Epidermal melanocyte (primary cell): Measurements from ENCODE around the gene NFIX.

ENCODE experiments used
- DNase-seq: peaks from one replicate; pipeline ENCODE4 v3.0.0; 2011; ENCODE audit warnings: low spot score; ENCODE audit not compliant: insufficient read length

NFIX gene

DNA sequence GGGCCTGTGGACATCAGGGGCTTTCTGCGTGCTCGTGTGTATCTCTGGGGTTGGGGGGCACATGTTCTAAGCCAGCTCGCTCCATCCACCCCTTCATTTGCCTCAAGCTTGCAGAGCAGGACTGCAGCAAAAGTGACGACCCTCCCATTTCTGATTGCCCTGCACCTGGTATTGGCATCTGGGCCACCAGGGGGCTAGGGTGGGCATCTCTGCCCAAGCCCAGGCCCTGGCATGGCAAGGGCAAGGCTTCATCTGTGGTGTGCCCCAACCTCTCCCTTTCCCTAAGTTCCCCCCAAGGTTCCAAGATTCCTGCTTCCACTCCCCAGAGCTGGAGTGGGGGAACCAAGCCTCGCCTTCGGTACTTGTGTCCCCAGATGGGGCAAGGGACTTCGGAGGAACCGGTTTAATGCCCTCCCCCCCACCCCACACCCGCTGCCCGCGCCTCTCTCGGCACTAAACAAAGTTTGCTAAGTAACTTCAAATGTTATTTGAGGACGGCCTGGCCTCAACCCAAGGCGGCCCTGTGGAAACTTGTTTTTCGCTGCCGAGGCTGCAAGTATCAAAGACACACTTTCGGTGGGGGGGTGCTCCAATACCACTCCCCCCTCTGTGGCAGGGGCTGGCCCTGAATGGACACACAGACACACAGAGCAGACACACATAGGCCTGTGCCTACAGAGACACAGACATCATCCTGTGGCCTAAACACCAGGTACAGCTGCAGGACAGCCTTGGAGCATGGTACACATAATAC lies 12.2 kb downstream of the NFIX start:
- no peak for DNase-seq

DNA sequence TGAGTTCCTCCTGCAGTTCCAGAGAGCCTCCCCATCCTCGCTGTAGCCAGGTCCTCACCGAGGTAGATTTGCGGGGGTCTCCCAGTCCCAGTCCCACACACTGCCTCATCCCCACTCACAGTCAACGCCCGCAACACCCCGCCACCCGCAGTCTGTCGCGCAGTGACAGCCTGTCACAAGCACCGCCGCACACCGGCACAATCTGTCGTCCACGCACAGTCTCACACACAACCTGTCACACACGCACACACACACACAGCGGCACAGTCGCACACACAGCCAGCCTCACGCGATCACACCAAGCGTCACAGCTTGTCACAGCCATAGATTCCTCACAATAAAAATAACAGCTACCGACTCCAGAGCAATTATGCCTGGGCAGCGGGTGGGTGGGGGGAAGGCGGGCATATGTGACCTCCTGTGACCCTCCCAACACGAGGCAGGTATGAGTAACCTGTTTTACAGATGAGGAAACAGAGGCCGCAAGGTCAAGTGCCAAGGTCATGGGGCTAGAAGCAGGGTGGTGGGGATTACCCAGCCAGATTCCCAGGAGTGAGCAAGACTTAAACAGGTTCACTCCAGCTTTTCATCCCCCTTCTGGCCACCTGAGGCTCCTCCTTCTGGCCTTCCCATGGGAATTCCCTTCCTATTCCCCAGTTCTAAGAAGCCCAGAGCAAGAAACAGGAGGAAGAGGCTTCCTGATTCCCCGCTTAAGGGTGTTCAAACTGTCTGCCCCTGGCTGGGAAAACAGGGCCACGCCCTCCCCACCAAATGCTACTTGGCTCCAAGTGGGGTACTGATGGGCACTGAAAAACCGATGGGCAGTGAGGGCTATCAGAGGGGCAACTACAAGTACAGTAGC lies 13.9 kb downstream of the NFIX start:
- no peak for DNase-seq

DNA sequence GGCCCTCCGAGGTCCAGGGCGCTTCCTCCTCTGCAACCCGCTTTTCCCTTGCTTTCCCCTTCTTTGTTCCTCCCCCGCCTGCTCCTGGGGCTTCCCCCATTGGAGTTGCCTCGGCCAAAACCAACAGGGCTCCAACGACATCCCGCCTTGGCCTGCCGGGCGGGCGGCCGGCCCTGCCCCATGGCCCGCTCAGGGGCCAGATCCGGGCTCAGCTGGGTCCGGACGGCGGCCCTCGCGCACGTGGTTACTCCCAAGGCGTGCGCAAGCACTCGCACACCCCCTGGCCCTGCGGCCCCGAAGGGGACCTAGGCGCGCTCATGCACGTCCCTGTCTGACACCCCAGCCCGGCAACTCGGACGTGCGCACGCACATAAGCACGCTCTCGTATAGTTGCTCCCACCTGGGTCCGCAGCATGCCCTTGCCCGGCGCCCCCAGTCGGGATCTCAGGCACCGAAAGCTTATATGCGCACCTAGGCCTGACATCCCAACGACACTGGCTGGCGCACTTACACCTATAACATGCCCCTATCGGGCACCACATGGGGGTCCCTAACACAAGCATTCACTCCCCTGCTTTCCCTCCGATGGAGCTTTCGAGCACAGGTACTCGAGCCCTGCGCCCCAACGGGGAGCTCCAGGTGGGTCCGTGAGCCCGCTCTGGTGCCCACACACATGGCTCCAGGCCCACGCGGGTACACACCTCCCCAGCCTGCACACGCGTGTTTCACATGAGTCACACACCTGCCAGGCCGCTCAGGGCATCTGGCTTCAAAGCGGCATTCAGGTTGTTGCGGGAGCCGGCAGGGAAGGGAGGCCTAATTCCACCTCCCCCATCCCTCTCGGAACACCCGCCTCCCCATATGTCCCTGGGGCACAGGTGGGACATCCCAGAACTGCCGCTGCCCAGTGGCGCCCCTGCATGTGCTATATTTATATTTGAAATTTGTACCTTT lies 15.0 kb downstream of the NFIX start:
- no peak for DNase-seq

DNA sequence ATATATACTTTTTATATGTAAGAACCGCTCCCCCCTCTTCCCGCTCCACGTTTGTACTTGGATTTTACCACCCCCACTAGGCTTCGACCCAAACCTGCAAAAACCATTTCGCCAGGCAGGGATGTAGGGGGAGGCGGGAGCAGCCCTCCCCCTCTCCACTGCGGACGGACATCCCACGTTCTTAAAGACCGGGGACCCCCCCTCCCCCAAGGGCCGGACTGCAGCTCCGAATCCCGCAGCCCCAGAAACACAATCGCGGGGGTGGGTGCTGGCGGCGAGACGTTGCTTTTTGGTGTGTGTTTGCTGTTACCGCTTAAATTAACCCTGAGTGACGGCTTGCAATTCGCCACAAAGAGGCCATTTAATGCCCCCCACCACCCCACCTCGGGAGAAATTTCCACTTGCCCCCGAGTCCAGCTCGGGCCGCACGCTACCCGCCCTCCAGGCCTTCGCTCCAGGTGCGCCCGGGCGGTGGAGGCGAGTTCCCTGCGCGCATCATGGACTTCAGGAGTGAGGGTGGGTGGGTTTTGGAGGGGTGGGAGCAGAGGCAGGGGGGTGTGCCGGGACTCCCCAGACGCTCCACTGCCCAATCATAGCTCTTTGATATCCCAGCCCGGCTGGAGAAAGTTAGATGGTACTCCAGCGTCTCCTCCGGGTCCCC lies 15.8 kb downstream of the NFIX start:
- DNase-seq = no peak

DNA sequence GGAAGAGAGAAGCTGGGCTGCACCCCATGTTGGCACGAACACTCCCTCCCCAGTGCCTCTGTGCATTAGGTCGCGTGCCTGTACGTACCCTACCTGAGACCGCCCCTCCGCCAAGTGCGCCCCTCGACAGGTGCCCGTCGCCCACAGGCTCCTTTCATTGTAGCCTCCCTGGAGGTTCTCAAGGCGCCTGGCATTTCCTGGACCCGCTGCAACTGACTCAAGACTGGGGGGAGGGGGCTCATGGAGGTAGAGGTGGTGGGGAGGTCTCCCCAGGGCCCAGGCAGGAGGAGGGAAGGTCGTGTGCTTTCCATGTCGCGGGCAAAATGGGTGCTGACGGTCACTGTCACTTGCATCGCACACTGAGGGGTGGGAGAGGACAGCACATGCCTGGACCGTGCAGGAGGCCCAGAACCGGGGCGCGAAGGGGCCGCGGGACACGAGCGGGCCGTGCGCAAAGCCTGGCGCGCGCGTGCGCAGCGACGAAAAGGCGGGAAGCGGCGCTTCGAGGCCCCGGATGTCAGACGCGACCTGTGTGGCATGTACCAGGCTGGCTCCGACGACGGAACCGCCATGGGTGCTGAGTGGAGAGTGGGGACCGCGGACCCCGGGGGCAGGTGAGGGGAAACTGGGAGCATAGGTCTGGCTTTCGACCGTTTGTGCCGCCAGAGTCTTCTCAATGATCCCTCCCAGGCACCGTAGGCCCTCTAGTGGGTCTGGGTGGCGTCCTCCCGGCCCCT lies 16.5 kb downstream of the NFIX start:
- no peak for DNase-seq

DNA sequence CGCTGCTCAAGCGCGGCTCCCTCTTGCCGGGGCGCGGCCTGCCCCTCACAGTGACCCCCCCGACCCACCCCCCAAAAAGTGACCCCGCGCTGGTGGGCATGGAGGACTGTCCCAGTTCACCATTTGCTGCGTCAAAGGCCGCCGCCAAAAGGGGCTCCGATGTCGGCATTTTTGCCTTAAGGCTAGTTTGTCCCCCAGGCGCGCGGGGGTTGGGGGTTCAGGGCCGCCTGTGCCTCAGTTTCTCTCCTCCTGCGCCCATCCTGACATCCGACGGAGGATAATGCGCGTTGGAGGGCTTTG lies 17.1 kb downstream of the NFIX start:
- DNase-seq = no peak

DNA sequence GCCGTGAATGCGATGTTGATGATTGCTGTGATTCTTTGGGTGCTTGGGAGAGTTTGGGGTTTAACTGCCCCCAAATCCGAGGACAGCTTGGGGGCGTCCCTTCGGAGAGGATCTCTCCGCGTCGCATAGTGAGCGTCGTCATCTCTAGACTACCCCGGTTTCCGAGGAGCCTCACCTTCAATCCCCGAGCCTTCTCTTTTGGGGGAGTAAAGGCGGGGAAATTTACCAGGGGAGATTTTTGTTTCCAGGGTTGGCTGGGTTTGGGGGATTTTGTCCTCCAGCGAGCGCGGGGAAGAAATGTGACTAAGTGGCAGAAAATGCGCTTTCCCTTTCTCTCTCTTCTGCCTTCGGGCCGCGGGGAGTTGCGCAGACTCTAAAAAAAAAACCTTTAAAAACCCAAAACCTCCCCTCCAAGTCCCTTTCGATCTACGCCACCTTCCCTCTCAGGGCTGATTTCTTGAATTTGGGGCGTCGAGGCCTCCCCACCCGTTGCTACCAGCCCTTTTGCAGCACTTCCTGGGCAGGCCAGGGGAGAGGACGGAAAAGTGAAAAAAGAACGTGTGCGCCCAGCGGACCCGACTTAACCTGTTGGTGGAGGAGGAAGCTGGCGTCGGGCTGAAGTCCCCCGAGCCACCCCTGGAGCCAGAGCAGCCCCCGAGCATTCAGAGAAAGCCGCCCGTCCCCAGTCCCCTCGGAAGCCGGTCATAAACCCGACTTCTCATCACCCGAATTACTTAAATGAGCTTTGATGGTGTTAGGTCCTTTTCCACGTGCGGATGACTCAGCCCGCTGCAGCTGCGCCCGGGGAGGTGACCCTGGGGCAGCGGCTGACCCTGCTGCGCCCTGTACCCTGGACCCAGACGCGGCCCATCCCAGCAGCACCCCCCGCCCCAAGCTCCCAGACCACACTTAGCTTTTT lies 17.7 kb downstream of the NFIX start:
- no peak for DNase-seq

DNA sequence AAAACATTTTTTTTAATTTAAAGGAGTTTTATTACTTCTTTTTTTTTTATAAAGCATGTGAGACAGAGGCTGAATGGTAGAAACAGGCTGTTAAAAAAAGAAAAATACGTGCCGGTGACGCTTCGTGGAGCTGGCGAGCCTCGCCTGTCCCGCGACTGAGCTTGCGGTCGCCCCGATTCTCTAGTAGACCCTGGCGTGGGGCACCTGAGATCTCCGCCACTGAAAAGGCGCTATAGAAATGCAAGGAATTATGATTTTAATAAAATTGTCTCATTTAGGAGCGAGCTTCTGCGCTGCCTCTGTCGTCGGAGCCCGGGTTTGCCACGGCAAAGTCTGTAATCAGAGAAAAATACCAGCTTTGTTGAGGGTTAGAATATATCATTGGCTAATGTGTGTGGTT lies 18.4 kb downstream of the NFIX start:
- no peak for DNase-seq

DNA sequence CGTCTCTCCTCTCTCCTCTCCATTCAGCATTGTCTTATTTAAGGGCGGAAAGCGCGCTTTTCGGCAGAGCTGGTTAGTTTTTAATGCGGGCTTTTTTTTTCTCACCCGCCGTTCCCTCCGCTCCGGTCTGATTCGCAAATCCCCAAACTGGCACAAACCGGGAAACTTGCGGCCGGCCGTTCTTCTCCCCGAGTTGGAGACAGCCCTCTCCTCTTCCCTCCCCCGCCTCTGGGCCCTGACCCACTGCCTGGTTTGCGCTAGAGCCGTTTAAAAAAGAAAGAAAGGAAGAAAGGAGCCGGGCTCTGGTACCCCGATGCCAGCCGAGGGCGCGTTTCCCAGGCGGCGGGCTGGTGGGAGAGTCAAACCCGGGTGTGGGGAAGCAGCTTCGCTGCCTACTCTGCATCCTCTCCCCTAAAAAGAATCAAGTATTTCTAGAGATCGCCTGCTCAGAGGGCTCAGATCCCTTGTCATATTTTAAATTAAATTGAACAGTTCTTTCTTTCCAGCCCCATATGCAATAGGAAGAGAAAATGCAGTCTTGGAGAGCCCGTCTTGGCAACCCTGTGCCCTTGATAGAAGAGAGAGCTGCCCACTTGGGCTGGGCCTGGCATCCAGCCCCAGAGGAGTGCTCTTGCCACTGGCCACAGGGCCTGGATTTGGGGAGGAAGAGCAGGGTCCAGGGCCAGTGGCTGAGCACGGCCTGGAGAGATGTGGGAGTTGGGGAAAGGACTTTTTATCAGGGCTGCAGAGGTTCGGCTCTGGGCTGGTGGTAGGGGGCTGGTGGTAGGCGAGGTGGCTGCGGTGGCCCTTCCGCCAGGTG lies 19.0 kb downstream of the NFIX start:
- no peak for DNase-seq

DNA sequence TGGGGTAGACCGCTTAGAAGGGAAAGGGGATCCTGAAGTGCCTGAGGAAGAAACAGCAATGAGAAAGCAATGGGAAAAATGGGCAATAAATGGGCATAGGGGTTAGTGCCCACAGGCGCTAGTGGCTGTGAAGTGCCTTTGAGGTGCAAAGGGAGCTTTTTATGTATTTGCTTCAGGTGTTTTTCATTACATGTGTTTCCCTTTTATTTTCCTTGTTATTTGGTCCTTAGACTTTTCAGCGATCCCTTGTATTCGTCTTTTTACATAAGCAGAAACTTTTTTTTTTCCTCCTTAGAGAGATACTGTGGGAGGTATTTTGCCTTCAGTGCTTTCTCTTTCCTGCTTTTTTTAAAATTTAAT lies 19.6 kb downstream of the NFIX start:
- DNase-seq = no peak

DNA sequence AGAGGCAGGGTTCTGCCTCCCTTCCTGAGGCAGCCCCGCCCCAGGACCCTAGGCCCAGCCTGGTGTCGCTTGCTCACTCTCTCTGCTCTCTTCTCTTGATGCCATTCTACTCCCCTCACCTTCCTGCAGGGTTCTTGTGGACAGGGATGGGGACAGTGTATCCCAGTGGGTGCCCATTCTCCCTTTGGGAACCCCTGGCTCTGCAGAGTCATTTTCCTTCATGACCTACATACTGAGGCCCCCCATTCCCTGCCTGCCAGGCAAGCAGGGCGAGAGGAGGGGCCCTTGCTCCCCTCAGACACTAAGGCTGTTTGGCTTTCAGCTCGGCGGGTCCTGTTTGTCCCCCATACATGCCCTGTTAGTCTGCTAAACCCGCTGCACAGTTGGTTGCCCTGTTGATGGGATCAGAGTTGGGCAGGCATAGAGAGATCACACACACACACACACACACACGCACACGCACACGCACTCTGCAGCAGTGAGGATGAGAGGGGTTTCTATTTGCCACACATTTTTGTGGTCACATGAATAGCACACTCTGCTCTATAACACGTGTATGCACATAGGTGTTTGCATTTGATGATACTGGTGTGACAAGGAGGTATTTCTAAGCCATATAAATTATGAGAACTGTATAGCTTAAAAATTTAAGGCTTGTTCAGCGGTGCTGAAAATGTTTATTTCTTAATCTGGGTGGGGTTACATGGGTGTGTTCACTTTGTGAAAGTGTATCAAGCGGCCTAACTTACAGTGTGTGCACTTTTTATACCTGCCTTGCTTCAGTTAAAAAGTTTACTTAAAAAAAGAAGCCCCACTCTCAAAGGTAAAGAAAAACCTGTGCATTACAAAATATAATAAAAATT lies 20.3 kb downstream of the NFIX start:
- DNase-seq = no peak

DNA sequence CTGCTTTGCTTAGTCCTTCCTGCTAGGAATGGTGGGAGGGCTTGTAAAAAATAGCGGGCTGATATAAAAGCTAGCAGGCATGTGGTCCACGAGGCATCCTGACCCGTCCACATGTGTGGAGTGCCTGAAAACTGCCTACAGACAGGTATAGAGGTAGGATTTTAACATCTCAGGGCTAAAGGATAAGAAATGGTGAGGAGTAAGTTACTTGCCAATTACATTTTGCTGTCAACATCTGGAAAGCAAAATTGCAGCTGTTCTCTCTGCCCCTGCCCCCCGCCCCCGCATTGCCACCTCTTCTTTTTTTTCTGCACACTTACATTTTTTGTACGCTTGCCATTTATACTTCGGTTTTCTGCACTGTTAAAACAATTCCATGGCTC lies 21.0 kb downstream of the NFIX start:
- no peak for DNase-seq

DNA sequence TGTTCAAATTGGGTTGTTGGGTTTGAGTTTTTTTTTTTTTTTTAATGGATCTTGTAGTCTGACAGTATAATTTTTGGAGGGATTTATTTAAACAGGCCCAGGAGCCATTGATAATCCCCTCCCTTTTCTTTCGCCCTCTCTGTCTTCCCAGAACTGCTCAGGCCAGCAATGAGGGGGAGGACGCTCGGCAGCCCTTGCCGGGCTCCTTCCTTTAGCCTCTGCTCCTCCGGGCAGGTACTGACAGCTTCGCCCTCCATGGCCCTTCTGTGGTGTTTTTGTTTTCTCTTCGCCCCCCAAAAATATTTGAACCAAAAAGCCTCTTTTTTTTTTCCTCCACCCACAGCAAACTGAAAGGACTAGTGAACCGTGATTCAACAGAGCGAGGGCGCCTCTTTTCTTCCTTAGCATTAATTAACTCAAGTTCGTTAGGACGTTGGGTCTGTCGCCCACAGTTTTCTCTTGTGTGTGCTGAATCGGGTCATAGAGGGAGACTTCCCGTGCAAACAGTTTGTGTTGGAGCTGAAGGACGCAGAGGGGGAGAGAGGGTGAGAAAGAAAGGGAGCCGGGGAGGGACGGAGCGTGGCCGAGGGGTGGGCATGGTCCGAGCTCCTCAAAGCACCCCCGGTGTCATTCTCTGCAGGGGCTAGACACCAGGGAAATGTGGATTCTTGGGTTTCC lies 21.5 kb downstream of the NFIX start:
- no peak for DNase-seq

DNA sequence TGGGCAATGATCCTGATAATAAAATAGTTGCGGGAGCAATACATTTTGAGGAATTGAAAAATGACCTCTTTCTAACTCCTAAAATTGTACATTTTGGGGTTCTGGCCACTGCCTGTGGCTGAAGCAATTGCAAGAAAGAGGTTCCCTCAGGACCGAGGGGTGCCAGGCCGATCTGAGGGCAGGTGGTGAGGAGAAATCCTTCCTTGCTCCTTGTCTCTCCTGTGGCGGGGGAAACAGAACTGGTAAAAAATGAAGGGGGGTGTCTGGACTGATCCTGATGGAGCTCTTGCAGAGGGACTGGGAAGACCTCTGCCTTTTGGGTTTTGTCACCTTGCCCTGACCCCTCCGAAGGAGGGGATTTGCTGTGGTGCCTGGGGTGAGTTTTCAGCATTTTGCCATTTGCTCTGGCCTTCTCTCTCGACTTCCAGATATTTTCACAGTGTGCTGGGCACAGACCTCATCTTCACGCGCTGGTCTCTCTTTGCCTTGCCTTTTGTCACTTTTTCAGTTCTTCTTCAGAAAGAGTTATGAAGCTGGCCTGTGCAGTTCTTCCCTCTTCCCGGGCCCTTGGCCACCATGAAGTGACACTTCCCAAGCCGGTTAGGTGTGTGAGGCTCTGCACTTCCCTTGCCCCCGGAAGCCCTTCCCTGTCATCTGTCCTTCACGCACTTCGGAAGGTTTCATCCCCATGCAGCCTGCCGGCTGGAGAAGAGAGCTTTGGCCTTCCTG lies 22.2 kb downstream of the NFIX start:
- no peak for DNase-seq

DNA sequence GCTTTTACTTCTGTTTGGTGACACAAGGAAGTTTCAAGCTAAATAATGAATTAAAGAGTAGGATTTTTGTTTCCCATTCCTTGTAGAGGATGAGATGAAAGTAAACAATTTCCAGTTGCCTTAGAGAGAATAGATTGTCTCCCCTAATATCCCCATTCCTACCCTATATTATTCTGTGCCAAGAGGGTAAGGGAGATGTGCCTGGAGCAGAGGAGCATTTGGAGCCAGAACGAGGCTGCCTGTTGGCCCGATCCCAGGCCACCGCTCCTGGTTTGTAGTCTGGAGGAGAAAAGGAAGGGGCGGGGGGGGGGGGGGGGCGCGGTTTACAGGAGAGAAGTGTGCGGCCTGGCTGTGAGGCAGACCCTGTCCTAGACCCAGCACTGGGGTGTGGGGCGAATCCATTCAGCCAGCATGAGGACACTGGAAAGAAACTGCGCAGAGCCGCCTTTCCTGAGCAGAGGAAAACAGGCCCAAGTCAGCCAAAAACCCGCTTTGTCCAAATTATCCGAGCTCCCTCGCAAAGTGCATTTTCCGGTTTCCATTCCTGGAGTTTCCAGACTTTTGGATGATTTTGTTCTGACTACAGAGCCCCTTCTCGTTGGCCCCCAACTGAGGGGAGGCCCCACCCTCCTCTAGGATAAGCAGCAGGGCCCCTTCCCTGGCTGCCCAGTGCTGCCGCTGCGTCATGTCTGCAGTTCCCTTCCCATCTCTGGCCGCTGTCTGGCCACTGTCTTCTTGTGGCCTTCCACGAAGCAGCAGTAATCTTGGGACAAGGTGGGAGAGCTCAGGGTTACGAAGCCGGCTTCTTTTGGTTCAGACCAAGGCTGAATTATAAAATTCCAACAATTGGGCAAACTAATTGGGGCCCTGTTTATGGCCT lies 23.0 kb downstream of the NFIX start:
- no peak for DNase-seq

DNA sequence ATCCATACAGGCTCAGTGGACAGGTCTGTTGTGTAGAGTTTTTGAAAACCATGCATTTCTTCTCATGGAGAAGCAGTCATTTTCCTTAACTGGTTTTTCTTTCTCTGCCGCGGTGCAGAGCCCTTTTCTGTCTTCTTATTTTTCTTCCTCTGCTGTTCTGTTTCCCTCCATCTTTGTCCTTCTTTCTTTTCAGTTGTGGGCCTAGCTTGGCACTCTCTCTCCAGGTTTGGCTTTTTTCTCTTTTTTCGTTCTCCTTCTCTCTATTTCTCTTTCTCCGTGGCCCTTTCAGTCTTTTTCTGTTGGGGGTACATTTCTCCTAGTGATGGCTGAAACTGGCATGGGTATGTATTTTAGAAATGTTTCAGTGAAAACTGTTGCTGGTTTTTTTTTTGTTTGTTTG lies 24.1 kb downstream of the NFIX start:
- DNase-seq = no peak
